ENCODE data around the gene ASXL3.

The ASXL3 gene

GRCh38 chr18:33757037-33757436 lies 179.0 kb downstream of the ASXL3 start:
- H3K4me3 ChIP-seq (ENCODE audit: low read length), result no peak overlapping the region
- no peaks in the 10 kb centered on the region for H3K27me3 ChIP-seq (ENCODE audit: control insufficient read depth, insufficient read depth, low read length)
- H3K36me3 ChIP-seq (ENCODE audit: insufficient read depth, low read length), result no peaks in the 10 kb centered on the region
- no peaks in the 10 kb centered on the region for H3K9me3 ChIP-seq (replicated peaks; ENCODE audit: low read length)
- H3K4me2 ChIP-seq (ENCODE audit: low read length), result no peak overlapping the region
- H3K9ac ChIP-seq (ENCODE audit: low read depth, low read length), result no peak overlapping the region
- H3K4me1 ChIP-seq (ENCODE audit: control insufficient read depth, insufficient read depth, low read length), result peaks cover 19% of the 10 kb centered on the region

GRCh38 chr18:33761363-33761762 lies 183.3 kb downstream of the ASXL3 start:
- Histone ChIP-seq H3K4me3 (ENCODE audit: low read length) (no peak overlapping the region), H3K4me1 (ENCODE audit: control insufficient read depth, insufficient read depth, low read length) (peaks cover 8% of the 10 kb centered on the region), H3K4me2 (ENCODE audit: low read length) (no peak overlapping the region), H3K27me3 (ENCODE audit: control insufficient read depth, insufficient read depth, low read length) (no peaks in the 10 kb centered on the region), H3K36me3 (ENCODE audit: insufficient read depth, low read length) (no peaks in the 10 kb centered on the region), H3K9me3 (replicated peaks; ENCODE audit: low read length) (no peaks in the 10 kb centered on the region), H3K9ac (ENCODE audit: low read depth, low read length) (no peak overlapping the region)

GRCh38 chr18:33781429-33781828 lies 203.4 kb downstream of the ASXL3 start:
- no peaks in the 10 kb centered on the region for H3K27me3 ChIP-seq (ENCODE audit: control insufficient read depth, insufficient read depth, low read length)
- H3K4me2 ChIP-seq (ENCODE audit: low read length), result no peak overlapping the region
- H3K9ac ChIP-seq (ENCODE audit: low read depth, low read length), result no peak overlapping the region
- no peaks in the 10 kb centered on the region for H3K36me3 ChIP-seq (ENCODE audit: insufficient read depth, low read length)
- H3K4me3 ChIP-seq (ENCODE audit: low read length), result no peak overlapping the region
- H3K9me3 ChIP-seq (replicated peaks; ENCODE audit: low read length), result no peaks in the 10 kb centered on the region
- no peaks in the 10 kb centered on the region for H3K4me1 ChIP-seq (ENCODE audit: control insufficient read depth, insufficient read depth, low read length)

Measured in skeletal muscle satellite cell (primary cell).